Peyer's patch (tissue), 4 donors: ENCODE results near the gene SENP2.
"Not testable (repeated sequence)": the region's sequence is repeated elsewhere in the genome, so short reads cannot be mapped to it uniquely, and the experiment has no call there.

Source experiments
- CTCF ChIP-seq, 6 experiments: fragments of 450-650 bp in 4 of 6; fragments of 200-600 bp in 2 of 6; sonication (generic) in 1 of 6; IDR thresholded peaks; one replicate each; pipeline ENCODE4 v1.5.1; 2017 to 2019; ENCODE audit warnings: antibody characterized with exemption in 6 of 6, mild to moderate bottlenecking in 3 of 6, moderate library complexity in 1 of 6
- POLR2A ChIP-seq, 2 donors: fragments of 450-650 bp; IDR thresholded peaks; one replicate each; pipeline ENCODE4 v1.5.1; 2017; ENCODE audit warnings: antibody characterized with exemption in 2 of 2, mild to moderate bottlenecking in 2 of 2, moderate library complexity in 2 of 2

- TF ChIP-seq CTCF, POLR2A (IDR thresholded peaks at IDR 0.05): not testable (repeated sequence)
These were observed 75.2 kb downstream of the SENP2 start for GRCh38 chr3:185661296-185661695.
